NCI-H2029 treated with DMSO at 0.1 percent for 48 hours (cell line): ENCODE results near the gene TSGA10.
"Not testable (repeated sequence)": the region's sequence is repeated elsewhere in the genome, so short reads cannot be mapped to it uniquely, and the experiment has no call there.

Source experiments
- DNase-seq: peaks from one replicate; lab custom pipeline; 2025; lab: John Stamatoyannopoulos, UW

The TSGA10 gene

GRCh38 chr2:99153921-99154604 lies 679 bp downstream of the TSGA10 start:
- no peak for DNase-seq

GRCh38 chr2:99152199-99152895 lies 2.4 kb downstream of the TSGA10 start:
- DNase-seq = no peak

- DNase-seq = no peak
Observed at GRCh38 chr2:99150706-99151105, 4.0 kb downstream of the TSGA10 start.

GRCh38 chr2:99141110-99142108 lies 13.3 kb downstream of the TSGA10 start, which contains the start of gene C2orf15:
C2orf15 (plus strand) TSS chr2:99141707; CDS start chr2:99150559, 8,852 bp downstream.
- peak; percentile 87 for DNase-seq

GRCh38 chr2:99140860-99141109 lies 14.0 kb downstream of the TSGA10 start:
- DNase-seq = no peak

GRCh38 chr2:99140056-99140859 lies 14.5 kb downstream of the TSGA10 start:
- no peak for DNase-seq

GRCh38 chr2:99139003-99139402 lies 15.7 kb downstream of the TSGA10 start:
- no peak for DNase-seq

- not testable (repeated sequence) for DNase-seq
Observed at GRCh38 chr2:99135044-99135556, 19.6 kb downstream of the TSGA10 start.

- no peak for DNase-seq
Observed at GRCh38 chr2:99127981-99128380, 26.8 kb downstream of the TSGA10 start.

GRCh38 chr2:99112617-99113016 lies 42.1 kb downstream of the TSGA10 start:
- DNase-seq = no peak

- DNase-seq = no peak
Observed at GRCh38 chr2:99111945-99112344, 42.8 kb downstream of the TSGA10 start.

GRCh38 chr2:99111236-99111635 lies 43.5 kb downstream of the TSGA10 start:
- no peak for DNase-seq

GRCh38 chr2:99106913-99107312 lies 47.8 kb downstream of the TSGA10 start:
- no peak for DNase-seq

GRCh38 chr2:99104006-99104405 lies 50.7 kb downstream of the TSGA10 start:
- DNase-seq = no peak

GRCh38 chr2:99101697-99102096 lies 53.0 kb downstream of the TSGA10 start:
- no peak for DNase-seq

- DNase-seq = no peak
Observed at GRCh38 chr2:99096728-99097127, 58.0 kb downstream of the TSGA10 start.

- DNase-seq = no peak
Observed at GRCh38 chr2:99088017-99088416, 66.7 kb downstream of the TSGA10 start.

GRCh38 chr2:99086385-99086784 lies 68.4 kb downstream of the TSGA10 start:
- DNase-seq = no peak

- DNase-seq = no peak
Observed at GRCh38 chr2:99085421-99085820, 69.3 kb downstream of the TSGA10 start.

- no peak for DNase-seq
Observed at GRCh38 chr2:99084256-99084655, 70.5 kb downstream of the TSGA10 start.

- no peak for DNase-seq
Observed at GRCh38 chr2:99081891-99082290, 72.9 kb downstream of the TSGA10 start.

- DNase-seq = no peak
Observed at GRCh38 chr2:99079226-99079625, 75.5 kb downstream of the TSGA10 start.
